AG09309 (cell line): ENCODE data around the gene OASL.

ENCODE experiments used
- DNase-seq: peaks from one replicate; pipeline ENCODE4 v3.0.0-alpha.2; 2010; ENCODE audit warnings: low read depth
- H3K4me3 ChIP-seq: 2 replicates; pipeline ENCODE4 v1.5.1; 2011; ENCODE audit warnings: mild to moderate bottlenecking, low read depth, low read length, moderate library complexity; ENCODE audit not compliant: control insufficient read depth
- CTCF ChIP-seq: IDR thresholded peaks from 2 replicates; pipeline ENCODE4 v1.5.1; 2011; ENCODE audit warnings: mild to moderate bottlenecking, low read depth, low read length, inconsistent platforms; ENCODE audit not compliant: insufficient read depth, control insufficient read depth; ENCODE audit errors: missing control alignments

The OASL gene

GRCh38 chr12:120978296-120979219 lies 60.5 kb downstream of the OASL start, which contains the start of gene HNF1A:
Gene HNF1A, plus strand, starts transcription at chr12:120978543. Its CDS starts 226 bp downstream, at chr12:120978769.
- no peak for TF ChIP-seq CTCF
- no peak within 1 kb of the TSS for H3K4me3 ChIP-seq
- no peak for DNase-seq

GRCh38 chr12:120977531-120978295 lies 61.3 kb downstream of the OASL start:
- no peak for TF ChIP-seq CTCF
- H3K4me3 ChIP-seq: no peak overlapping the region
- no peak for DNase-seq

- H3K4me3 ChIP-seq: no peak overlapping the region
- no peak for DNase-seq
- no peak for TF ChIP-seq CTCF
Observed at GRCh38 chr12:120972870-120973543, 66.0 kb downstream of the OASL start.

- peak; percentile 25 for DNase-seq
- TF ChIP-seq CTCF: peak; percentile 71
- no peak overlapping the region for H3K4me3 ChIP-seq
Observed at GRCh38 chr12:120971299-120972180, 67.5 kb downstream of the OASL start.

- no peak for TF ChIP-seq CTCF
- DNase-seq: no peak
- no peak overlapping the region for H3K4me3 ChIP-seq
Observed at GRCh38 chr12:120970310-120970709, 68.7 kb downstream of the OASL start.
